HG03520 (cell line): ENCODE measurements around the gene OSBP2.

Experiments used
- ATAC-seq: cut with Tn5 transposase; IDR thresholded peaks from one replicate; pipeline ENCODE4 v1.9.1; 2021; ENCODE audit warnings: mild to moderate bottlenecking, moderate library complexity; ENCODE audit not compliant: unreplicated experiment

Gene OSBP2

DNA sequence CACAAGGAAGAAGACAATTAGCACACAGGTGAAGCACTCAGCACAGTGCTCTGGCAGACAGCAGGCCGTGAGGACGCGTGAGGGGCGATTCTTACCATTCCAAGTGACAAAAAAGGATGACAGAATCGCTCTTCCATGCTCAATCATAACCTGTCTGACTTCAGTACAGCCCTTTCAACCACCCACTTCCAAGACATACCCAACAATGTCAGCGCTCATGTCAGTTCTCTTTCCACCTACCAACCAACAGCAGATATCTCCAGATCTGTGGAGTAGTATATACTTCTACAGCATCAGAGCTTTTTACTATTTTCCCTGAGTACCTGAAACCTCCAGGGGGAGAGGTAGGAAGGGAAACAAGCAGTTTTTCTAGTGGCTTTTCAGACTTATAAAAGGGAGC lies 233.7 kb downstream of the OSBP2 start:
- no peak for ATAC-seq

DNA sequence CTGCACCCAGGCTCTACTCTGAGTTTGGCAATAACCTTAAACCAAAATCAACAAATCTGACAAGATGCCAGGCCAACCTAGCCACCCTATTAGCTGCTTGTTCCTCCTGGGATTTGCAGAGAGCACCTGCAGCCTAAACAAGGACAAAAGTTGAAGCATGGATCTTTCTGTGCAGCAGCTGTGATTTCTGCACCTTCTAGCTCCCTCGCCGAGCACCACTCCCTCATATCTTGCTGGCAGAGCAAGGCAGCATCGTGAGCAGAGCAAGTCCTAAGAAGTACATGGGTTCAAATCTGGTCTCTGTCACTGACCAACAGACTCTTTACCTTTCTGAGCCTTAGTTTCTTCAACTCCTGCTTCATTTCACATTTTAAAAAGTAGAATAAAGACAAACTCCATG lies 235.6 kb downstream of the OSBP2 start:
- no peak for ATAC-seq

DNA sequence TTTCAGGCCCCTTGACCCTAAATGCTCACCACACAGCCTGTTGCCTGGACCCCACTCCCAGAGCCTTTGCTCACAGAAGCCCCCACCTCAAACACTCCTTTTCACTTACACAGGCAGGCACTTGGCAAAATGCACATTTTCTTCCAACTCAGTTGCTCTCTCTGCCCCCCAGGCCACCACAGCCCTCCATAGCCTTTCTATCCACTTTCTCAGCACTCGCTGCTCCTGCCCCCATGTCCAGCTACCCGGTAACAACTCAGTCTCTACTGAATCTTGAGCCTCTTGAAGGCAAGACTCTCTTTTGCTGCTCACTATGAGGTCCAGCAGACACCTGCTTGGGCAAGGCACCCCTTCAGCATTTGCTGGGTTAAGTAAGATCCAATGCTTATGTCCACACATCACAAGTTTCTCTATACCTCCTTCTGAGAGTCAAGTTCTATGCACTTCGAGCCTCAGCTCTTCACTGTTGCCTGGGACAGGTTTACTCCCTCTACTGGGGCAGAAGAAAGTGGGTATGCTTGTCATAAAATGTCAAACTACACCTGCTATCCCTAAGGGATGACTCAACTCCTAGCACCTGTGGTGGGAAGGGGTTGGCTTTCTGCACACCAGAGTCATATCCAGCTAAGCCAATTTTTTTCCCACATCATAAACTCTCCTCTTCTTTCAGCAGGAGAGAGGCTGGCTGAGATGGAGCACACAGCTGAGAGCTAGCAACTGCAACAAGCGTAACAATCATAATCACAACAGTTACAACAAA lies 237.0 kb downstream of the OSBP2 start:
- no peak for ATAC-seq

DNA sequence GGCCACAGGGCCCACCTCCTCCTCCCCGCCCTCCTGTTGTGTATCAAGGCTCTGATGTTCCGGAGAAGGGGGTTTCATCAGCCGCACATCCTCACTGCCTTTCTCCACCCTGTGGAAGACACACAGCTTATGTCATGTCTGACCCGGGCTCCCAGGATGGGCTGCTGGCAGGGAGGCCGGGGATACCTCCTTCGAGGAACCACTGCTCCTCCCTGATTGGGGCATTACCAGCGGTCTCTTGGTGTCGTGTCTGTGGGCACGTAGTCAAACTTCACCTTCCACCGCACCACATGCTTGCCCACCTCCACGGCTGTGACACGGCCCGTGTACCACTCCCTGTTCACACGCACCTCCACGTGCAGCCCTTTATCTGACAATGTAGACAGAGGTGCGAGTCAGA lies 238.0 kb downstream of the OSBP2 start:
- ATAC-seq: no peak

DNA sequence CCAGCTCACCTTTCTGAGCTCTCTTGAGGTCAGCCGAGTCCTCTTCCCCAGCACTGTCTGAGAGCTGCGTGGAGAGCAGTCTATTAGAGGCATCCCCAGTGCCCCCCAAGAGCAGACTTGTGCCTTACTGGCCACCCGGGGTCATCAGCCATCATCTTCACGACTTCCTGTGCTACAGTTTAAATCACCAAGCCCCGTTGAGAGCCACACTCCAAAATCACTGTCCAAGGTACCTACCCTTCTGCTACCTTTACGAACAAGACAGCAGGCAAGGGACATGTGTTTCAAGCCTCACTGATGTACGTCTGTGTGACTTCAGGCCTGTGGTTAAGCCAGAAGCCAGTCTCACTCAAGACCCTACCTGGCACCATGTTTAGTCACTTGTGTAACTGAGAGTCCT lies 238.8 kb downstream of the OSBP2 start:
- ATAC-seq: no peak

DNA sequence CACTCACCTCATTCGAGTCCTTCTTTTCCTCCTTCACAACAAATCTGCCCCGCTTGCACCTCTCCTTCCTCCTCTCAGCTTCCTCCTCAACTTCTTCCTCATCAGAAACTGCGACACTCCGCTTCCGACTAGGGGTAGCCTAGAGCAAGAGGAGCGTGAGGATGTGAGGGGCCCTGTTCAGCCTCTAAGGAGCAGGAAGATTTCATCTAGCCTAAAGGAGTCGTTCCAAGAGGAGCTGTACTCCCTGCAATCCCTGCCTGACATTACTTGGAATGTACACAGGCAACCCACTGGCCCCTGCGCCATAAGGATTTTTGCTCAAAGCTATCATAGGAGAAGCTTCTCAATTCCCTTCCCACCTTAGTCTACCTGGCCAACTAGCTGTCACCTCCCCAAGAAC lies 239.4 kb downstream of the OSBP2 start:
- no peak for ATAC-seq

DNA sequence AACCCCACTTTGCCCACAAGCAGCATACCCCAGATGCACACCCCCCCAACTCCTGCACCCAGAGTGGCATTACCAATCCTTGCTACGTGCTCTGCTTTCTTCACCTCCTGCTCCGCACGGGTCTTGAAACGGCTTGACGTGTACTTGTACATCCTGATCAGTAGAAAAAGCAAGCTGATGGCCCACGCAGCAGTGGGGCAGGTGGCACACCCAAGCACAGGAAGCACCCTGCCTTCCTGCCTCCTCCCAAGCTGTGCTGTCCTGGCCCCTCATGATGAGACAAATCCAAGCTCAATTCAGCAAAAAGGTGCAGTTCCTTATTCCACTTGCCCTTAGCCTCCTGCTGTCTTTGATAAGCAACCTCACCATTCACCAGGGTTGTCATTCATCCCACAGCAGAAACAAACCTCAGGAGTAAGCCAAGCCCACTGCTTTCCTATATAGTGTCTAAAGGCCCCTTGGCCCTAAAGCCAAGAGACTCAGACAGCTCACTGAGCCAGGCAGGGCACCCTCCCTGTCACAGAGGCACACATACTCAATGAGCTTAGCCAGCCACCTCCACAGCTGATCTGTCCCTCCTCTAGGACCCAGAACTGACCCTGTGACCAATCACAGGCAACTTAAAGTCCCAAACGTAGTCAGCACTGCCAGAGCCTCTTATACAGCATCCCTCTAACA lies 246.2 kb downstream of the OSBP2 start:
- ATAC-seq: no peak

DNA sequence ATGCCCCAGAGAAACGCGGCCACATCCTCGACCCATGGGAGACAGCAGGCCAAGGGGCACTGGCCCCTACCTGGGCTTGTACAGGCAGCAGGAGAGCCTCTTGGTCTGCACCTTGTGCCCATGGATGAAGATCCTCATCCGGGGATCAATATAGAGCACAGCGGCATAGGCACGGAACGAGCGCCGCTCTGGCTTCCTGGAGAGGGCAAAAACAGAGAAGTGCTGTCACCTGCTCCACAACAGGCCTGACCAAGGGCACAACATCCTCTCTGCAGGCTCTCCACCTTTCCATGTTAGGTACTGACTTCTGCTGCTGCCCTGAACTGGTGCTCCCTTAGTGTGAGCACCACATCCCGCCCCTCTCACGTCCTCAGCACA lies 246.7 kb downstream of the OSBP2 start:
- no peak for ATAC-seq

DNA sequence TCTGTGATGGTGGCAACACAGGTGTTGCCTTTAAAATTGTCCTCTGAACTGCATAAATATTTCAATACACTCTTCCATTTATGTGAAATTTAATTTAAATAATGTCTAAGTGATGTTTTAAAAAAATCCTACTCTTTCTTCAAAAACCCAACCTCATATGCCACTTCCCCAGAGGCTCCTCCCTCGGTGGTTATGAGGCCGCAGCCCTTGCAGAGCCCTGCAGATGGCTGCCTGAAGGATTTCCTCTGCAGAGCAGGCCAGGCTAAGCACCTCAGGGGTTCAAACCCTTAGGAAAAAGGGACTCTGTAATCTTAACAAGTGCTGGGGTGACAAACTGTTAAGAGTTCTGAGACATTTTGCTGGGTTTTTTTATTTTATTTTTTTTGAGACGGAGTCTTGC lies 248.7 kb downstream of the OSBP2 start:
- ATAC-seq: no peak

DNA sequence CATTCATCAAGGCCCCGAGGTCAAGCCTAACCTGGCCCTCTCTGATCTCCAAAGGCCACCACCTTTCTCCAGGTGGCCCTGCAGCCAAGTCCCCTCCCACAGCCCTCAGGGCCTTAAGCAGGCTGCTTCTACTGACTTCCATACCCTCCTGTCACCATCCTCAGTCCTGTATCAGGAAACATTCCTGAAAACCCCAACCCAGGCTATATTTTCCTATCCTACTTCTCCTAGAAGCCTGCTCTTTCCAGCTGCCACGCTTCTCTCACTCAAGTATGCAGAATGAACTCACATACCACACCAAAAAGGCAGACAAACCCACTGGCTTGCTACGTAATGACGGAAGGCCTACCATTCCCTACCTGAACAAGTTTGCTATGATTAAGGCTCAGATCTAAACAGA lies 250.3 kb downstream of the OSBP2 start:
- ATAC-seq: no peak

DNA sequence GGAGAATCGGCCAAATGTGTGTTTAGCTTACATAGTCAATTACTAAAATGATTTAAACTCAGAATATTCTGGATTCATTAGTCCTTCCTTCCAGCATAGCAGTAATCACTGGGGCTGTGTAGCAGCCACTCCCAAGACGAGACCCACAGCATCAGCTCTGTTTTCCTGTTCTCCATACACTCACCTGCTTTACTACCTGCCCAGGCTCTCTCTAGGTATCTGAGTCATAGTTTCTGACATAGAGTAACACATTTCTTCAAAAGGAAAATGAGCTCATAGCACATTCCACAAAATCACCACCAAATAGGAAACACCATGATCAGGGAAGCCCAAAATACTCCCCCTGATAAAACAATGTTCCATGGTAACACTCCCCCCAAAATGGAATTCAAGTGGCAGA lies 251.0 kb downstream of the OSBP2 start:
- no peak for ATAC-seq

DNA sequence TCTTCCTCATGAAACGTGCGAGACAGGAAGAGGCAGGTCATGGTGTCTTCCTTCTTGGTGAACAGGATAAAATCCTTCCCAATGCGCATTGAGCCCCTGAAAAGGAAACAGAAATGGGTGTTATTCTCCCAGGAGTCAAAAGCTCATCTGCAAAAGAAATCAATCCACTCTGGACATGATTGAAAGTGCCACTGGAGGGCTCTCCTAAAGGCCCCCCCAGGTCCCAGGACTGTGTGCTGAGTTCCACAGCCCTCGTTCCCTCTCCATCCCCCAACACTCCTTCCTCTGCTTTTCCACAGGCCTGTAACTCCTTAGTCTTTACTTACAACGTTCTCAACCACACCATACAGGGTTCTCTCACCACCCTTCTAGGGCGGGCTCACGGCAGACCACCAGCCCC lies 251.7 kb downstream of the OSBP2 start:
- ATAC-seq: no peak

DNA sequence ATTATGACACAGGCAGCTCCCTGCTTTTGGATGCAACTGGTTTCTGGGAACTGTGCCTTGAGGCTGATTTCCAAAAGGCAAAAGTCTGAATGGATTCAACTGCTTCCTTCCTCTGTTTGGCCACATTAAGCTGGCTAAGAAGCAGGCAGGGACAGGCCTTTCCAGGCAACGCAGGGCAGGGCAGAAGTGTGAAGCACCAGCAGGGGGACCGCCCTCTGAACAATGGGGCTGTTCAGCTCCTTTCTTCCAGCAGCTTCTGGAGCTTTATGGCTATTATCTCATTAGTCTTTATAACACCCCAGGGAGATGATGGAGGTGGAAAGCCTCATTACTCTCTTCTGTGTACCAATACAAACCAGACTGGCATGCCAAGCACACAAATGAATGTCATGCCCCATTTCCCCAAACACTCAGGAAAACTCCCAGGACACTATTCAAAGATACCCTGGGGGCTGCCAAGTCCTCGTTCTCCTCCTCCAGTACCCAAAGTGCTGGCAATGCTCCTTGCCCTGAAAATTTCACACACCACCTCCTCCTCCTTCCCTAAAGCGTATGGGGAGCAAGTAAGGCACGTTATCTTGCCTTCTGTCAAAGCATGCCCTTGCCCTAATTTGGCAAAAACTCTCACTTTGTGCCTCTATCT lies 252.6 kb downstream of the OSBP2 start:
- no peak for ATAC-seq

DNA sequence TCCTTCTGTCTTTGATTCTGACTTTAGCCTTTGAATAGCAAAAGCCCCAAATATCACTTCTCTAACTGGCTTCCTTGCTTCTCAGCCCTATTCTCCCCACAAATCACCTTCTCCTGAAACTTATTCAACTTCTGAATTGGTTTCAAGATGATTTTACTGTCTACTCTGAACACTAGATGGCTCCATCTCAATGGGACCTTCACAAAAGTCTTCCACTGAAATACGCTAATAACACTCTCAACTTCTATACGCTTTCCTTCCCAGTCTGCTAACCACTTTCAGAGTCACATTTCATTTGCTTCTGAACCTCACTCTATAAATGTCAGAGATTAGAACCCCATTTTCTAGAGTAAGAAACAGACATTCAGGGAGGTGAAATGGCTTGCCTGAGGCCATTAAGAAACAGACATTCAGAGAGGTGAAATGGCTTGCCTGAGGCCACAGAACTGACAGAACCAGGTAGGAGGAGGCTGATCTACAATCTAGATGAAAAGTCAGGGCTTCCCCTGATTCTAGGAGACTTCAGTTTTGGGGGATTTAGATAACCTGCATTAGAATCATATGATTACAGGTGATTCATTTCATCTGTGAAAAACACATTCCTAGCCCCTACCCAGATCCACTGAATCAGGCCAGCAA lies 253.3 kb downstream of the OSBP2 start:
- ATAC-seq: no peak

DNA sequence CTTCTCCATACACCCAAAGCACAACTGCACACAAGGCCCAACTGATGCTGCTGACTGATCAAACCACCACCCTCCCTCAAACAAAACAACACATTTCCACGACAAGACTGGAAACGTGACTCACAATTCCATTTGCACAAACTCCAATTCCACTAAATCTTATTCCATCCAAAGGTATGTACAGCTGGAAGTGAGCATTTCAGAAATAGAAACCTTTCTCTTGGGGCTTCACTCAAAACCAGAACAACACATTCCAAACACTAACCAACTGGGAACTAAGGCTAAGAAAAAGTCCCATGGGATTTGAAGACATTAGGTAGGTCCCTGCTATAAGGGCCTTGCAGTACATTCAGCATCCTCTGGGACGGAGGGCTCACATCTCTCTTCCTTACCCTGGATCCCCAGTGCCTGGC lies 254.3 kb downstream of the OSBP2 start:
- no peak for ATAC-seq

DNA sequence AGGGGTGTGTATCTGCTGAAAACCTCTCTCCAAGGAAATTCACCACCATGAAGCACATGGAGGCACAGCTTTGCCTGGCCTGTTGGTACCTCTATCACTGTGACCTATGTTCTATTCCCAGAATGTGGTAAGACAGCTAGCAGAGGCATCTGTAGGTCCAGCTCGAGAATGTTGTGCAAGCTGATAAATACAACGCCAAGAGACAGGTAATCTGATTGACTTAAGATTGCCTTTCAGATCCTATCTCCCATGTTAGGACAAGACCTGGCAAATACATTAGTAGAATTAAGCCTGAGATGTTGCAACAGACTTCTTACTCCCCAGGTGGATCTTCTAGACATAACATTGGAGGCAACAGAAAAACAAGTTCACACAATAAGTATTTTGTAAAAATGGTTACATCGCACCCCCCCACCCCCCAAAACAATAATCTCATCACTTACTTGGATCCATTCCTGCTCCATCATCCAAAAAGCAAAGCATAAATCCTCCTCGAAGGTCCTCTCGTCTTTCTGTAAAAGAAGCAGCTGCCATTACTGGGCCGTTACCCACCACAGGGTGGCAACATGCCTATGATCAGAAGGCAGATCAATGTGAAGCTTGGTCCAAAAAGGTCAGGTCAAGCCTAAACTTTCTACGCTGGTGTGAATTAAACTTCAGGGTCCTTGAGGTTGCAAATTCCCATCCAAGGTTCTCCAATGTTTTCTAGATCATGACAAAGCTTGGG lies 255.4 kb downstream of the OSBP2 start:
- no peak for ATAC-seq

DNA sequence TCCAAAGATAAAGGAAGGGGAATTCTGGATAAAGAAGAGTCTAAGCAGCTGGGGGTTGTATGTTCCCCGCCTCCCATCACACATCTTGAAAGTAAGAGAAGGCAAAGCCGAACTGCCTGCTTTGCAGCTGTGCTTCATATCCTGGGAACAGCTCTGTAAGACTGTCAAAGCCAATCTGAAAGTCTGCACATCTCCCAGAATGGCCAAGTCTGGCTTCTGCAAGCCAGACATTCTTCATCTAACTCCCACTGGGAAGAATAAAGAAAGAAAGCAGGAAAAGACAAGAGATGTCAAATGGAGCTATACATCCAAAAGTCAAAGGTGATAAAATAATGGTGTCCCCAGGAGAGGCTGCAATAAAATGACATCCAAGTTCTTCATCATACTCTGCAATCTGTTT lies 258.5 kb downstream of the OSBP2 start:
- ATAC-seq: no peak

DNA sequence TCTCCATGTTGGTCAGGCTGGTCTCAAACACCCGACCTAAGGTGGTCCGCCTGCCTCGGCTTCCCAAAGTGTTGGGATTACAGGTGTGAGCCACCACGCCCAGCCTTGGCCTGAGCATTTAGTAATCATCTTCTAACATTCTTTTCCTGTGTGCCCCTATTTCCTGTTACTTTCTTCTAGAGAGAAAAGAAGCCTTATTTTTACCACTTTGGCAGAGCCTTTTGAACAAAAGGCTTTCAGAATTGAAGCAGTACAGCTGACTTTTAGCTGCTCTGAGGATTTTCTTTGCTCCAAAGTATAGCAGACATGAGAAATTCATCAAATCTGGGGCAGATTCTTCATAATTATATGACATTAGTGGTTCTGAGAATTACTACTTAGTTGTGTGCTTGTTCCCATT lies 260.5 kb downstream of the OSBP2 start:
- ATAC-seq: no peak
